Activated CD4-positive, alpha-beta T cell treated with anti-CD3 and anti-CD28 coated beads, Interleukin-2, amount 50 U/mL, for 1 hour (primary cell): ENCODE results near the gene TENM4.

Experiments used
- DNase-seq: peaks from one replicate; pipeline ENCODE4 v3.0.0-alpha.2; 2020

TENM4 gene

DNA sequence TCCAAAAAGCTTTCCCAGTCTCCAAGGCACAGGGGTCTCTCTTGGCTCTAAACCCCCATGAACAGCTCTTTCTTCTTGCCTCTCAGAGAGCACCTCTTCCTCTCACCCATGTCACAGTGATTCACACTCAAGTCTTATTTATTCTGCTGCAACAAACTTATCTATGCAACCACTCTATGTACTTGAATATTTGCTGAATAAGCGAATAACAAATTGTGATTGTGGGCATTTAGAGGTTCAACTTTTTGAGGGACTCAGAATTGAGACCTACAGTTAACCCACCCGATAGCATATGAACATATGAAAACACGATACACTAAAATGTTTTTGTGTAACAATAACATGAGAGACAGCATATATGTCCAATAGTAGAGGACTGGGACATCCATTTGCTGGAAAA lies 729.1 kb downstream of the TENM4 start:
- DNase-seq, result no peak

DNA sequence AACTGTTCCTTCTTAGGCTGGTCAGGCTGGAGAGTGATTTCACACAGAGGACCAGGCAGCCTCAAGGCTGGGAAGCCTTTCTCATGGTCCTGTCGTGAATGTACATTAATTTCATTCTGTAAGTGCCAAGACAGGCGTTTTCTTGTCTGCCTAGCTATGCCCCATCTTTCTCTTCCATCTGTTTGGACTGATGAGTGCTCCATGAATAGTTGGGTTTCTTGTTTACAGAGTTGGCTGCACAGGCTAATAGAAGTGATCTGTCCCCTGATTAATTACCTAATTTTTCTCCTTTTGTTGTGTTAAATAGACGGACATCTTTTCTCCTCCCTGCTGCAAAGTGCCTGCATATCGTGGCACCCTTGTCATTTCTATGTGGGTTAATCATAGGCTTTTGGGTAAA lies 730.4 kb downstream of the TENM4 start:
- DNase-seq, result no peak

DNA sequence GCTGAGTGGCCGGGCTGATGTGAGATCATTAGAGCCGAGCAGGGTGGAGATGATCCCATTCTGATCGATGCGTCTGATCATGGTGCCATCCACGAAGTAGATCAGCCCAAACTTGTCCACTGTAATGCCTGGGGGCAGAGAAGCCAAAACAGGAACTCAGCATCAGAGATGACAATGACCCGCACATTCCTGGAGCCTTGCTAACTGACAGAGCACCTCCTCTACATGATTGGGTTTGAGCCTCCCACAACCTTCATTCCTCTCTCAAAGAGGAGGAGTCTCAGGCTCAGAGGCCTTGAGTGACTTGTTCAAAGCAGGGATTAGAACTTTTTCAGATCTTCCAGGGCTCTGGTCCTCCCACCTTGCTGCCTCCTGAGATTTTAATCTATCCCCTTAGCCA lies 732.4 kb downstream of the TENM4 start:
- no peak for DNase-seq

DNA sequence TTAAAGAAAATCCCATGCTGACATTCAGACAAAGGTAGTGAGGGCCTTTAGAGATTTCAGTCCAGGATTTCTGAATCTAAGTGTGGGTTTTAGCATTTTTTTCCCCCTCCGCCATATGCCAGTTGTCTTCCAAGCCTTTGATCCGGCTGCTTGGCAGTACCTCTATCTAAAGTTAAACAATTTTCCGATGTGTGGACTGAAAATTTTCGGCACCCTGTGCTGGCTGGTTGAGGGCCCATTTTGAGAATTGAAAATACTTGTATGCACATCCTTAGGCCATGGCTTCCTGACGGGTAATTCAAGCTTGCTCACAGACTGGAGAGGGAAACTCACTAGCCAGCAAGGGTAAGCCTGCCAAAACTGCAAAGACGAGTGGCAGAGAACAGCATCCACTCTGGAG lies 734.3 kb downstream of the TENM4 start:
- DNase-seq, result no peak

DNA sequence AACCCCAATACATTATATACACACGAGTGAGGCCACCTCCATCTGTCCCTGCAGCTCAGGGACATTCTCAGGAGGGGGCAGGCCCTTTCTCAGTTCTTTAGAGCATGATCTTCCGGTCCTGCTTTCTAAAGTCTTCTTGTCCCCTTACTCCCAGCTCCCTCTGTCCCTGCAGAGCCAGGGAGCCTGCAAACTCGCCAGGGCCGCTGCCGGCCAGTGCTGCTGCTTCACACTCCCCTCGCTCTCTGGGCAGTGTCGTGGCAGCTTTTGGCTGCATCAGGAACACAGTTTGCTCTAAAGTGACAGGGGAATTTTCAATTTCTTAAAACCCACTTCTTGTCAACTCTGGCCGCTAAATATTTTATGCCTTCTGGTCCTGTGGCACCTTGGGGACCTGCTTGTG lies 736.0 kb downstream of the TENM4 start:
- DNase-seq, result no peak

DNA sequence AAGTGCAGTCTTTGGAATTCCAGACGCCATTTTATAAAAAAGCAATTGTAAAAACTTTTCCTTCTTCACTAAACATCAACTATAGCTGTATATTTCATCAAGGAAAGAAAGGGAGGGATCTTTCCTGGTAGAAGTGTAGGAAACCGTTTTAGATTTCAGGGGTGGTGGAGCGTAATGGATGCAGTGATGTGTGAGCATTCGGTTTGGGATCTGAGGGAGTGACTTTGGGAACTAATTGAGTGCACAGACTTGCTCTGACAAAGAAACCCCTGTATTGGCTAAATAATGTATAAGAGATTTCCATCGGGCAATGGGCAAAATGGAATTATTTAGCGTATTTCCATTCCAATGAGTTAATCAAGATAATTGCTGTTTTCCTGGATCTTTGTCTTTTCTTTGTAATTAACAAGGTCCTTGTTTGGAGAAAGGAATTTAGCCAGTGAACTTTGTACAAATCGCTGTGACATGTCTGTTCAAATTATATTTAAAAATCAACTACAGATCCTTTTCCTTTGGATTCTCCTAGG lies 741.2 kb downstream of the TENM4 start:
- DNase-seq, result no peak

DNA sequence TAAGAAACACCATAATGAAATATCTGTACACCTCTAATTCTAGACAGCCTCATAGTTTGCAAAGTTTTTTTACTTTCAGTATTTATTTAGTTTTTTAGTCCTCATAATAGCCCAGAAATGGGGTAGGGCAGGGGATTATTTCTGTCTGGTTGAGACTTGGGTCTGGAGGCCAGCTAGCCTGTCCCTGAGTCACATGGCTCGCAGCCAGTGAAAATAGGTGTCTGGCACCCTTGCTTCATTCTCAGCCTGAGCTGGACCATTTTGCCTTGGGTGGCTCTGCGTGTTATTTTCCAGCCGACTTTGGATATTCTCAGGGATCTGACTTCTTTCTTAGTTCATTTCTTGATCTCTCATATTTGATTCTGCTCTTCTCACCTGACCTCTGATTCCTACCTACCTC lies 742.2 kb downstream of the TENM4 start:
- no peak for DNase-seq

DNA sequence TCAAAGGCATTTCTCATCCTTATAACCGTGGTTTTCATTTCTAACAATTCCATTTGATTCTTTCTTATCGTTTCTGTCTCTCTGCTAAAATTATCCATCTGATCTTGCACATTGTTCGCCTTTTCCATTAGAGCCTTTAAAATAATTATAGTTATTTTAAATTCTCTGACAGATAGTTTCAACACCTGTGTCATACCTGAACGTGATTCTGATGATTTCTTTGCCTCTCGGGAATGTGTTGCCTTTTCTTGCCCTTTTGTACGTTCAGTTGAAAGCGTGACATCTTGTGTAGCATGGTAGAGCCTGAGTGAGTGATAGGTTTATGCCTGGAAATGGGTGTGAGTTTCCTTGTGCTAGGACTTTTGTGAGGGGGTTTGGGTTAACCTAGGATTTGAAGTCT lies 744.7 kb downstream of the TENM4 start:
- DNase-seq, result no peak

DNA sequence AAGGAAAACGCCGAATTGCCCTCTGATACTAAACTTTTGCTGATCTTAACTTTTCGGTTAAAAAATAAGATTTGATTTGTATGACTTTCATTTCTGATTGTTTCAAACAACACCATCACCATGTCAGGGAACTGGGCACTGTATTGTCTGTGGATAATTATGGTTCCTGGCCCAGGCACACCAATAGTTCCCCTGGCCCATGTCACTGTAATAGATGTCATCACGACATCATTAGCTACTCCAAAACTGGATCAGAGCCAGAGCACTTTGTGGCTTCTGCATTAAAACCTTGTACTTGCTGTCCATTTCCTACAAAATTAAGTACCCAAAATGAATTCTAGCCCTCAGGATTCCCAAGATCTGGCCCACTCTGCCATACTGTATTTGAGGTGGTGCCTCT lies 746.7 kb downstream of the TENM4 start:
- DNase-seq, result no peak

DNA sequence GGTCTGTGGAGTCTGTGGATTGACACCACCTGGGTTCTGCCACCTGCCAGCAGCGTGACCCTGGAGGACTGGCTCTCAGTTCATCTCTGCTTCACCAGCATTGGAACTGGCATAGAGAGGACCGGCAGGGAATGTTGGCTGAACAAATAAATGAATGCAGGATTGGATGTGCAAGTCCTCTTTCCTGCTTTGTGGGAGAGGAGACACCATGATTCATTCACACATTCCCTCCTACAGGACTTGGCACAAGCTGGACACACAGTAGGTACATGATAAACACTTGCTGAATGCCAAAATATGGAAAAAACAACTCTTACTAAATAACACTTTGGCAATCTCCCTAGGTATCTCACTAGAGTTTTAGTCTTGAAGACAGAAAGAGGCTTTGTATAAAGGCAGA lies 749.6 kb downstream of the TENM4 start:
- no peak for DNase-seq

DNA sequence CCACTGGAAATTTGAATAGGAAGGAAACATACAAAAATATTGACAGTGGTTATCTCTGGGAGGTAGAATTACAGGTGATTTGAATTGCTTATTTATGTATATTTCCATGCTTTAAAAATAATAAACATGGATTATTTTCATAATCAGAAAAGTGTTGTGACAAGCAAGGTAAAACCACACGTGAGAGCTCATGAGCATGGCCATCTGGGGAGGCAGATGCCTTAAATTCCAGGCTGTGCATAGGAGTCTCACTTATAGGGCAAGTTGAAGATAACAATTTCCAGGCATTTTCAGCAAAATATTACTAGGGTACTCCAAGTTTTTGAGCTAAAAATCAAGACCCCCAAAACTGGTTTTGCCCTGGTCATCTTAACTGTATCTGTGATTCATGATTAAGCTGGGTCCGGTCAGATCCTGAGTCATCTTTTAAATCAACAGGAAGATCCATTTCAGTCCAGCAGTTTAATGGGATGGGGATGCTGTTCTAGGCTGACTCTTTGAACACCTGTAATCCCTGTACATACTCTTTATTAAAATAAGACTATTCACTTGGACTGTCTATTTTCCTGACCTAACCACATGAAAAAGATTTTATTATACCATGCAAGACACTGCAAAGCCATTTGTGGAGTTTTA lies 750.4 kb downstream of the TENM4 start:
- no peak for DNase-seq

DNA sequence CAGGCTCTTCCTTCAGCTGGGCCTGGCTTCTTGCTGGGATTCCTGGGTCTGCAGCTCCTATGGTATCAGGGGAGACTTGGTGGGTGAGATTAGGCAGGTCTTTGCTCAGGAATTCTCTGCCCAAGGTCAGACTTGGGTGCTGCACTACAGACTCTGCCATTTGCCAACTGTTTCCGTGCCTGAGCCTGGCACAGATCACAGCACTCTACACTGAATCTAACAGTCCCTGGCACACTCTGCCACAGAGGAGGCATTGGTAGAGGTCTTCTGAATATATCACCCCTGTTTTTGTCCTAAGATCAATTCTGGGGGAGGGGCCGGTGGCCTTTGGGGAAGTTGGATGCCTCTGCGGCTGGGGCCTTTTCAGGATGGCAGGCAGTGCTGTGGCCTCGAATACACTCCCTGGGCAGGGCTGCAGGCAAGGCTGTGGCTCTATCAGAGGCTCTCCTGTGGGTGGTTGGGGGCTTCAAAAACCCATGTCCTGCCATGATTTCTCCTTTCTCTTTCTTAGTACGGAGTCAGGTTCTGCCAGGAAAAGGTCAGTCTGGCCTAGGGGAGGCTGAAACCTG lies 751.2 kb downstream of the TENM4 start:
- DNase-seq, result no peak

DNA sequence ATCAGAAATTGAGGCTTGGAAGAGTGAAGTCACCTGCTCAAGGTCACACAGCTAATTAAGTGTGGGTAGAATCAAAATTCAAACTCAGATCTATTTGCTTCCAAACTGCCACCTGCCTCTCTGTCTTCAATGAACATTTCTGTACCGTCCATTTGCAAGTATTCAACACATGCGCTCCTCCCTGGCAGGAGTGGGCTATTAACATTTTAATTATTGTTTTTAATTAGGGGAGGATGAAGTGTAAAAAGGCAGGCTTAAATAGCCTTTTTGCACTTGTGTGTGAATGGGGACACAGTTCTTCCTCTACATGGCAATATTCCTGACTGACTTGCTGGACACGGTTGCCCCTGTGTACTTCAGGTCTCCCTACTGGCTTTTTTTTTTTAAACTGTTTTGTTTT lies 751.7 kb downstream of the TENM4 start:
- no peak for DNase-seq

DNA sequence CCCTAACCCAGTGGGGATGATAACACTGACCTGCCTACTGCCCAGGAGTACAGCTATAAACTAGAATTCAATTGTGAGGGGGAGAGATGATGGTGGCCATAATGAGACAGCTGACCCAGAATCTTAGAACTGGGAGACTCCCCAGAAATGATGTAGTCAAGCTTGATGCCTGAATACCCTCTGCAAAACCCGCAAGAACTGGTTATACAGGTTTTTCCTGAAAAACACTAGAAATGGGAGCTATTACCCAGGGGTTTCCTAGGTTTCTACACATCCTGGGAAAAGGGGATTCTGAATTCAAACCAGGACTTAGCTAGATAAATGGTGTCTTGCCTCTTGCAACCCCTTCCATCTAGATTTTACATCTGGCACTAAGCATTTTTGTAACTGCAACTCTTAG lies 752.4 kb downstream of the TENM4 start:
- no peak for DNase-seq

DNA sequence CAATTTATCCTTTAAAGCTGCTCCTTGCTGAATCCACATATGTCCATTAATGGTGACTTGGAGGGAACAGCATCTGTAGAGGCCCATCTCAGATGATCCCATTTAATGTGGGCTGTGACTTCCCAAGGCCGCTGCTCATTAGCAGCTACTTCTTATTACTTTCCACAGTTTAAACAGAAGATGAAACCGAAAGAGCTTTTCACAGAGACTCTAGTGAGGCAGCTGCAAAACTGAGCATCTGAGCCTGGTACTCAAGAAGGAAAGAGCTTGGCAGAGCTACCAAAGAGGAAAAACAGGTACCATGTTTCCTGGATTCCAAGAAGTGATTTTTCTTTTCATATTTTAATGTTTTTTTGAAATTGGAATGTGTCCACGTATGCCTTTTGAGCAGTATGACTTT lies 755.7 kb downstream of the TENM4 start:
- DNase-seq, result no peak

DNA sequence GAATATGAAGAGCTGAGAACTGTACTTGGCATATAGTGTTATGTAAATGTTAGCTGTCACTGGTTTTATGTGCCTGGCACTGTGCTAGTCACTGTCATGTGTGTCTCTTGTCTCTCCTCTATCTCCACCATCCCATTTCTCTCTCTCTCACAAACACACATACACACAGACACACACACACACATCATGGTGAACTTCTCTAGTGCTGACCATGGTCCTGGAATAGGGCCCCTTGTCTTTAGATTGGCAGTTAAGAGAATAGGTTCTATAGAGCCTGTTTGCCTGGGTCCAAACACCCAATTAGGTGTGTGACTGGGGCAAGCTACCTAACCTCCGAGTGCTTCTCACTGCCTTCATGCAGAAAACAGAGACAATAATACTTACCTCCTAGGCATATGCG lies 756.5 kb downstream of the TENM4 start:
- DNase-seq, result no peak

DNA sequence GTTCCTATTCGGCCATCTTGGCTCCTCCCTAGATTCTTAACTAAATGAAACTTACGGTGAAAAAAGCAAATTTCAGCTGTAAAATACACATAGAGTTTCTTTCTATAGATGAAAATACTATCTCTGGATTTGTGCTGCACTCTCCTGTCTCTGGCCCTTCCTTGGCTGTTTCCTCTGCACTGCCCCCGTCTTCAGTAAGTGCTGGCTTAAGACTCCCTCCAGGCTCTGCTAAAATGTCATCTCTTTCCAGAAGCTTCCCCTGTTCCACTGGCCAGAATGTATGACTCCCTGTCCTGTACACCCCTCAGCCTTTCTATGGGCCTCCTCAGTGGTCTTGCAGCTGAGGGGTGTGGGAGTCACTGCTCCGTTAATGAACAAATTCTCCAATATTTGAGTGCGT lies 757.1 kb downstream of the TENM4 start:
- no peak for DNase-seq

DNA sequence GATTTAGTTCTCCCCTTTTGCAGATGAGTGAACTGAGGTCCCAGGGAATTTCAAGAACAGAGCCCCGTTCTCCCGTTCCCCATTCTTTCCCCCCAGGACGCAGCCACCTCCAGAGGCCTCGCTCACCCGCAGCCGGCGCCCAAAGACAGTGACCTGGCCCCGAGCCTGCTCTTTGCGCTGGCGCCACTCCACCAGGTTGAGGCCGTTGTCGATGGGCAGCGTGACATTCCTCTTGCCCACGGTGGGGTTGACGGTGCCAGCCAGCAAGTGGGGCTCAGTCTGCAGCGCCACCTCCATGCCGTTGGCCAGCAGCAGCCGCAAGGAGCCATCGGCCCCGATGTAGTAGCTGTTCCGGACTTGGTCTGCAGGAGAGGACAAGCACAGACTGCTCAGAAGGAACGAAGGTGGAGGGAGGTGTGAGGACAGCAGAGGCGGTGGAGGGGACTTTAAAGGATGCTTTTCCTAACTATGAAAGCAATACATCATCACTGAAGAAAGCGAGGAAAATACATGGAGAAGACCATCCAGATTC lies 764.7 kb downstream of the TENM4 start:
- no peak for DNase-seq

DNA sequence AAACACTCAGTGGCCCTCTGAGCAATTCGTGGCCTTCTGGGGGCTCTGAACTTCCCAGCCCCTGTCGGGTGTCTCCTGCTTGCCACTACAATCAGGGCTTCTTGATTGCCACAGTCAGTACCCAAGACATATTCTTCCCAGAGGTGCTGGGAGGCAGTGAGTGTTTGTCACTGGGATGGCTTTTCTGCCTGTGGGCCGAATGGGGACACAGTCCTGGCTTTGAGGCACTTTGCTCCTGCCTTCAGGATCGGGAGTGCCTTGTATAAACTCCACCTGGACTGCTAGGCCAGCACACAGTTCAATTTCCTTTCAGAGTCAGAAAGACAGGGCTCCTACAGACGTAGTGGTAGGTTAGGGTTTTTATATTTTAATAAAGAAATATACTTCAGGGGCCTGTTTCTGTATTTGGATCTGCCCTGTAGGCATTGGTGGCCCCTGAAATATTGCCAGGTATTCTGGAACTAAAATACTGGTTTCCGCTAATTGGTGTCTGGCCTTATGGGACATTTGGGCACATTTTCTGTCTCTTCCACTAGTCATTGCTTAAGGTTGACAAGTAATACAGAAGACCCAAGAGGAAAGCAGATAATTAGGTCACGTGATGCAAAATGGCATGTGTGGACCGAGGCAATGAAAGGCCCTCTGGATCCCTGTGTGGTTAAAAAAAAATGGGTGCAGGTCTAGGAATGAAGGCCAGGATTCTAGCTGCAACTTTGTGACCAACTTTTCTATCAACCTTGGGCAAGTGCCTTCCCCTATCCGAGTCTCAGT lies 767.8 kb downstream of the TENM4 start:
- no peak for DNase-seq

DNA sequence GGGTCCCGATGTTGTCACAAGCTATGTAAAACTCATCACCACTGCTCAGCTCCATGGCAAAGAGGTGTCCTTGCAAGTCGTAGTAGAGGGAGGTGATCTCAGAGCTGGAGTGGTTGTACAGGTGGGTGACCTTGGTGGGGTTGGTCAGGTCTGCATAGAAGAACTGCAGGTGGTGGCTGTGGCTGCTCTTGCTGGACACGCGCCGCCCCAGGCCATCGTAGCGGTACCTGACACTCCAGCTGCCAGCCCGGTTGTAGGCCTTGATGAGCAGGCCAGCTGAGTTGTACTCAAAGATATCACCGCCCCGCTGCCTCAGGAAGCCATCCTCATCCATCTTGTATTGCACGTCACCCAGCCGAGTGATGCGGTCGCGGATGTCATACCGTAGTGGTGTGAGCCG lies 771.6 kb downstream of the TENM4 start:
- DNase-seq, result no peak

DNA sequence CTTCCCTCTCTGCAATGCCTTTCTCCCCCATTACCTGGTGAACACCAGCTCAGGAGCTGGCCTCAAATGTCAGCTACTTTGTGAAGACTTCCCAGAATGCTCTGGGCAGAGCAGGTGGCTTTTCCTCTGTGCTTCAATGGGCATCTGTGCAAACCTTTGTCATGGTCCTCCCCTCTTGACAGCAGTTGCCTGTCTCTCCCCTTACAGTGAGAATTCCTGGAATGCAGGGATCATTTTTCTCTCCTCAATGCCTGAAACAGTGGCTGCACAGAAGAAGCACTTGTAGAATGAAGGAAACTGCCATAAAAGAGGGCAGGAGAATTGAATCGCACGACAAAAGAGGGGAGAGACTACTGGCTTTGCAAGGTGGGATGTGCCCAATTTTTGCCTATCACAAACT lies 773.4 kb downstream of the TENM4 start:
- DNase-seq, result no peak

DNA sequence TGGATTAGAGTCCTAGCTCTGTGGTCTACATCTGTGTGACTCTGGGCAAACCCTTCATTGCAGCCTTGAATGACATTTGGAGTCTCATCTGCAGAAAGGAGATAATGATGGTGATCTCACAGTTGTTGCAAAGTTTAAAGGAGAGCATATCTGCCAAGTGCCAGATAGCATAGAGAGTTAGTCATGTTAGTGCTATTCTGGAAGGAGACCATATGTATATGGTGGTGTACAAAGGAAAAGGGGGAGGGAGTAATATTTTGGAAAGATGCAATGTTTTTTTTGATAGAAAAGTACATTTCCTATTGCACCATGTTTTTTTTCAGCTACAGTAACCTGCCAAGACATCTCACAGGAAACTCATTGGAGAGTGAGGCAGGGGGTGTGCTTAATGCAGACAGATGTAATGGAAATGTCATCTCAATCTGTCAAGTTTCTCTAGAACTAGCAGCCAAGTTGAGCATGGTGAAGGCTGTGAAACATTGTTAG lies 774.1 kb downstream of the TENM4 start:
- no peak for DNase-seq

DNA sequence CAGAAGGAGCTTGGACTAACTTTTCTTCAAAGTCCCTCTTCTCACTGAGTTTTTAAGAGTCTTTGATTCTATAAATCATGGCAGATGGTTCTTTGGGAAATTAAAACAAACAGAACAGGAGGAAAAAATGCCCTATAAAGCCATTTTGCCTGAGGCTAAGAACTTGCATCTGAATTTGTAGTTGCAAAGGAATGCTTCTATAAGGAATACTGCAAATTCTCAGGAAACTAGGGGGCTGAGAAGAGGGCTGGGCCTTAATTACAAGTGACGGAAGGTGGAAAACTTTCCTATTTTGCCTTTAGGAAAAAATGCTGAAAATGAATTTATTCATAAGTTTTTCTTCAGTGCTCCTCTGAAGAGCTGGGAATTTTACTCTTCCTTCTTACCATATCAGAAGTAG lies 776.2 kb downstream of the TENM4 start:
- DNase-seq, result no peak

DNA sequence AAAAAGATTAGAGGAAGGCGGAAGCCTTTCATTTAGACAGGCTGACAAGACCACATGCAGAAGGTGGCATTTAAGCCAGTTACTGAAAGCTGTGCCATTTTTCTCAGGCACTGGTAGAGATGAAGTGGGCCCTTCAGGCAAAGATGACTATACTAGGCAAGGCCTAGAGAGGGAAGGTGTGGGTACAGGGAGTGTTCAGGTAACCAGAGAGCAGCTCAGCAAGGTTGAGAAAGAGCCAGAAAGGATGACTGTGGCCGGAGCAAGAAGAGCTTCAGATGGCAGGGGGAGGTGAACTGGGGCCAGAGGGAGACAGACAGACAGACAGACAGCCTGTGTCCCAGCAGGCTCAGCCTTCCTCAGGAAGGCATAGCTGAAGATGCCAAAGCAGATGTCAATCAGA lies 778.0 kb downstream of the TENM4 start:
- DNase-seq, result no peak
